Esophagus (tissue), 2 donors: ENCODE results near the gene HIVEP3. TPM values are rescaled to one million over a fixed set of nuclear protein-coding genes. Genes with fewer than 3 reads are reported as not detected.
A peak's percentile ranks its signal among the peaks of the same experiment; 100 is the strongest.

Source experiments
- H3K27ac ChIP-seq, 2 donors: one replicate each; pipeline ENCODE4 v1.5.1; 2013; ENCODE audit warnings: low read depth in 2 of 2, mild to moderate bottlenecking in 2 of 2, inconsistent platforms in 1 of 2, low read length in 1 of 2, moderate library complexity in 1 of 2
- H3K27me3 ChIP-seq, 2 donors: one replicate each; pipeline ENCODE4 v1.6.1; 2013; ENCODE audit warnings: low read length in 2 of 2, control low read depth in 1 of 2, mild to moderate bottlenecking in 1 of 2; ENCODE audit not compliant: insufficient read depth in 2 of 2, control insufficient read depth in 1 of 2
- H3K36me3 ChIP-seq, 2 donors: one replicate each; pipeline ENCODE4 v1.6.1; 2013; ENCODE audit warnings: low read length in 1 of 2; ENCODE audit not compliant: control insufficient read depth in 2 of 2, insufficient read depth in 2 of 2
- H3K4me1 ChIP-seq, 2 donors: one replicate each; pipeline ENCODE4 v1.6.1; 2013; ENCODE audit warnings: low read length in 1 of 2; ENCODE audit not compliant: control insufficient read depth in 2 of 2, insufficient read depth in 2 of 2
- H3K4me3 ChIP-seq, 2 donors: one replicate each; pipeline ENCODE4 v1.5.1; 2013; ENCODE audit warnings: low read length in 2 of 2, mild to moderate bottlenecking in 2 of 2, low read depth in 1 of 2, moderate library complexity in 1 of 2
- H3K9me3 ChIP-seq, 2 donors: one replicate each; pipeline ENCODE4 v1.6.1; 2013; ENCODE audit warnings: mild to moderate bottlenecking in 2 of 2, low read depth in 1 of 2, low read length in 1 of 2, moderate library complexity in 1 of 2; ENCODE audit not compliant: control insufficient read depth in 2 of 2, insufficient read depth in 1 of 2
- WGBS, 2 donors: extraction: QIAGEN DNeasy Blood & Tissue Kit; methylation state at CpG; one replicate each; pipeline ENCODE4 v1.1.7; 2013; 5-methylcytosine and 5-hydroxymethylcytosine counted together
- polyA plus RNA-seq, 2 donors: library from polyadenylated mRNA; stranded (reverse); fragments of 200-250 nt; gene quantifications; one replicate each; pipeline ENCODE4 v1.2.3, GENCODE V29; 2013
- donor health status: healthy with polysubstance abuse.
- donor health status: Bipolar disorder and iron deficiency.

HIVEP3 gene
- polyA plus RNA-seq, 2 donors, result 2.7 to 10.0 TPM

DNA sequence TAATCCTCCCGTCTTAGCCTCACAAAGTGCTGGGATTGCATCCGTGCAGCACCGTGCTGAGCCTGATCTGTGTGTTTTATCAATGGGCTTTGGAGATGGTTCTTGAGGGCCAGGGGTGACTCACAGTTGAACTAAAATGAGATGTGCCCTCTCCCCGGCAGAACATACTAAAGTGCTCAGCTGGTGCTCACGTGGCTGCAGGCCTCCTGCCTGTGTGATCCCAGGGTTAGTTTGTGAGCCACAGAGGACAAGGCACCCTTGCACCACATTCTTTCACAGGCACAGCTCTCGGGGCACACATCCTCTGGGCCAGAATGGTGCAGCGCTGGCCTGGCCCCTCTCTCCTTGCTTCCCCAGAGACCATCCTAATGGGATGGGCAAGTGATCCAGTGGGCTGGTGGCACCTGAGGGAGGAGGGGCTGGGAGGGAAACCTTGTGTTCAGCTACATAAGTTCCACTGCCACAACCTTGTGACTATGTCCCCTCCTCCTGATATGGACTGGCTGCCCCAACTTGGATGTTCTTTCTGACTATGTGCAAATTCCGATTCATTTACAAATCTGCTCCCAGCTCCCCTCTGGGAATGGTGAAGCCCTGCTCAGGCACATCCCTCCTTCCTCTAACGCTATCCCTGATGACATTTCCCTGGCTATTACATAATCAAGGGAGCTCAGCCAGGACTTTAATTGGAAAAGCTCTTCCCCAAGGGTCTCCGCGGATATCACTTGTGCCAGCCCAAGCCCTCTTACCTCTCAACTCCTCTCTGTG lies 237.2 kb downstream of the HIVEP3 start:
- Histone ChIP-seq H3K4me3 (no peak overlapping the region), H3K36me3 (no peaks in the 10 kb centered on the region), H3K27me3 (no peaks in the 10 kb centered on the region), H3K9me3 (no peaks in the 10 kb centered on the region), H3K27ac (no peak overlapping the region), H3K4me1 (peaks cover 3 to 37% of the 10 kb centered on the region in 2 donors)
- 61 to 66% methylated on average over 11 of the region's 11 CpGs for WGBS, 2 donors

GRCh38 chr1:41679994-41680393 lies 238.7 kb downstream of the HIVEP3 start:
- H3K4me3 ChIP-seq, result no peak overlapping the region
- no peak overlapping the region for H3K27ac ChIP-seq
- peaks cover 2 to 37% of the 10 kb centered on the region in 2 donors for H3K4me1 ChIP-seq
- H3K36me3 ChIP-seq, result no peaks in the 10 kb centered on the region
- 76 to 88% methylated on average over 1 of the region's 1 CpG for WGBS, 2 donors
- no peaks in the 10 kb centered on the region for H3K27me3 ChIP-seq
- no peaks in the 10 kb centered on the region for H3K9me3 ChIP-seq

GRCh38 chr1:41679531-41679930 lies 239.2 kb downstream of the HIVEP3 start:
- Histone ChIP-seq H3K36me3 (no peaks in the 10 kb centered on the region), H3K4me1 (peaks cover 0 to 37% of the 10 kb centered on the region in 2 donors), H3K4me3 (no peak overlapping the region), H3K27me3 (no peaks in the 10 kb centered on the region), H3K27ac (peak overlapping the region; percentile 50 to 86), H3K9me3 (no peaks in the 10 kb centered on the region)
- WGBS, 2 donors, result 39 to 43% methylated on average over 1 of the region's 1 CpG

GRCh38 chr1:41678111-41678878 lies 240.4 kb downstream of the HIVEP3 start:
- H3K27me3 ChIP-seq, result no peaks in the 10 kb centered on the region
- H3K27ac ChIP-seq, result peak overlapping the region; percentile 73 to 86
- 44 to 55% methylated on average over 13 of the region's 13 CpGs for WGBS, 2 donors

DNA sequence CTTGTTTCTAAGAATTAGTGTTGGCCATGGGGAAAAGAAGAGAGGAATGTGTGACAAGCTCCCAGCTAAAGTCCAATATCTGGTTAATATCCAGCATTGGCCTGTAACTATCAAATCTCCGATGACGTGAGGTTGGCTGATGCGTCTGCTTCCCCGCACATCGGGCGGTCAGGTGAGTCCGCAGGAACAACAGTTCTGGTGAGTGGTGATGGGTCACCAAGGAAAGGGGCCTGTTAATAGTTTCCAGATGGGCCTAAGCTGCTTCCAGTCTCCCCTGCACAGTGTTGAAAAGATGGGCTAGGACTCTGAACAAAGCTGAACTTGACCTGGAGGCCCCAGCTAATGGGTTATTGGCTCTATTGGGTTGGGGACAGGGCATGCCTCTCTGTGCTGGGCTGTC lies 241.1 kb downstream of the HIVEP3 start:
- peak overlapping the region; percentile 73 to 86 for H3K27ac ChIP-seq
- H3K36me3 ChIP-seq, result no peaks in the 10 kb centered on the region
- H3K4me1 ChIP-seq, result peaks cover 0 to 40% of the 10 kb centered on the region in 2 donors
- no peaks in the 10 kb centered on the region for H3K27me3 ChIP-seq
- H3K4me3 ChIP-seq, result no peak overlapping the region
- WGBS, 2 donors, result 91 to 95% methylated on average over 7 of the region's 7 CpGs
- H3K9me3 ChIP-seq, result no peaks in the 10 kb centered on the region

More at GRCh38 chr1:41678111-41678878, 240.4 kb downstream of the HIVEP3 start:
- Histone ChIP-seq H3K4me3 (no peak overlapping the region), H3K36me3 (no peaks in the 10 kb centered on the region), H3K9me3 (no peaks in the 10 kb centered on the region), H3K4me1 (peaks cover 0 to 38% of the 10 kb centered on the region in 2 donors)

GRCh38 chr1:41675401-41675800 lies 243.3 kb downstream of the HIVEP3 start:
- Histone ChIP-seq H3K4me3 (no peak overlapping the region), H3K27ac (no peak overlapping the region), H3K27me3 (no peaks in the 10 kb centered on the region), H3K4me1 (peaks cover 0 to 44% of the 10 kb centered on the region in 2 donors), H3K36me3 (no peaks in the 10 kb centered on the region), H3K9me3 (no peaks in the 10 kb centered on the region)
- 94 to 95% methylated on average over 1 of the region's 1 CpG for WGBS, 2 donors

- H3K9me3 ChIP-seq, result no peaks in the 10 kb centered on the region
- H3K4me3 ChIP-seq, result no peak overlapping the region
- WGBS, 2 donors, result 82 to 87% methylated on average over 10 of the region's 10 CpGs
- H3K4me1 ChIP-seq, result peaks cover 0 to 37% of the 10 kb centered on the region in 2 donors
- no peaks in the 10 kb centered on the region for H3K36me3 ChIP-seq
- H3K27me3 ChIP-seq, result no peaks in the 10 kb centered on the region
- H3K27ac ChIP-seq, result no peak overlapping the region
Observed at GRCh38 chr1:41674522-41674921, 244.2 kb downstream of the HIVEP3 start.

DNA sequence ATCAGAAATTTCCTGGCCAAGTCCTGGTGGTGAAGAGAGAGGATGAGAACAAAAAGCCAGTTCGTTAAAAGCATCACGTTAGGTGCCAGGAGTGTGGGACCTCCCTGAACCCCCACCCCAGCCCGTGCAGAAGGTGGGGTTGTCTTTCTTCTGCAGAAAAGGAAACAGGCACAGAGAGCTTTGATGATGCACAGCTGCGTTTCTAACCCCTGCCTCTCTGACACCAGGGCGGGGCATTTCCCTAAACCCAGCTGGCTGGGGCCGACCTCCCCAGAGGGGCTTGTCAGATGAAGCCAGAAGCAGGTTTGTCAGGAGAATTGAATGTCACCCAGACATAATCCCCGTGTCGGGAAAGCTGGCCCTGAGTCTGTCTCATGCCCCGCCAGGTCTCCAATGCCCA lies 244.9 kb downstream of the HIVEP3 start:
- Histone ChIP-seq H3K27me3 (no peaks in the 10 kb centered on the region), H3K4me1 (peaks cover 0 to 30% of the 10 kb centered on the region in 2 donors), H3K36me3 (no peaks in the 10 kb centered on the region), H3K4me3 (no peak overlapping the region), H3K9me3 (no peaks in the 10 kb centered on the region), H3K27ac (no peak overlapping the region)
- 32 to 47% methylated on average over 9 of the region's 9 CpGs for WGBS, 2 donors

GRCh38 chr1:41673378-41673777 lies 245.3 kb downstream of the HIVEP3 start:
- Histone ChIP-seq H3K36me3 (no peaks in the 10 kb centered on the region), H3K9me3 (no peaks in the 10 kb centered on the region), H3K4me1 (peaks cover 0 to 26% of the 10 kb centered on the region in 2 donors), H3K4me3 (no peak overlapping the region), H3K27me3 (no peaks in the 10 kb centered on the region), H3K27ac (no peak overlapping the region)
- WGBS, 2 donors, result 29 to 33% methylated on average over 4 of the region's 4 CpGs
